PC-3 (cell line): ENCODE measurements around the gene UNC5C. TPM values are rescaled to one million over a fixed set of nuclear protein-coding genes. Genes with fewer than 3 reads are reported as not detected.

Experiments used
- ATAC-seq: fragments of 200-7000 bp; cut with Tn5 transposase; 2 replicates; pipeline ENCODE4 v1.9.1; 2020; ENCODE audit warnings: mild to moderate bottlenecking, moderate library complexity
- BruUV-seq: library from RNA; stranded (reverse); fragments of 400-500 nt; replicated peaks from 2 replicates; lab custom pipeline; 2021; lab: Mats Ljungman, UMichigan
- CTCF ChIA-PET: fragments of 300-600 bp; sonication (Branson Sonifier 250); formaldehyde crosslinking; loops from one replicate; lab custom pipeline; 2022; ENCODE audit warnings: antibody characterized with exemption; lab: Charles Lee
- POLR2A ChIA-PET: fragments of 300-600 bp; sonication (Branson Sonifier 250); formaldehyde crosslinking; loops from one replicate; lab custom pipeline; 2022; ENCODE audit warnings: antibody characterized with exemption; ENCODE audit not compliant: unreplicated experiment; lab: Charles Lee
- DNase-seq: peaks from one replicate; pipeline ENCODE4 v3.0.0-alpha.2; 2015
- H2AFZ ChIP-seq: fragments of 300-600 bp; sonication (generic); 2 replicates; pipeline ENCODE4 v1.6.0; 2016; ENCODE audit warnings: antibody characterized with exemption, low read length
- H3F3A ChIP-seq: fragments of 300-600 bp; sonication (generic); one replicate; pipeline ENCODE4 v1.6.0; 2017; ENCODE audit warnings: antibody characterized with exemption, low read length, control low read depth, mild to moderate bottlenecking; ENCODE audit not compliant: unreplicated experiment
- H3K27ac ChIP-seq: fragments of 300-600 bp; sonication (generic); 2 replicates; pipeline ENCODE4 v1.5.1; 2016; ENCODE audit warnings: mild to moderate bottlenecking, low read length
- H3K27me3 ChIP-seq: fragments of 300-600 bp; sonication (generic); 2 replicates; pipeline ENCODE4 v1.6.1; 2016; ENCODE audit warnings: low read length, mixed read lengths
- H3K36me3 ChIP-seq: fragments of 300-600 bp; sonication (generic); 2 replicates; pipeline ENCODE4 v1.6.1; 2016; ENCODE audit warnings: low read depth, mixed run types, low read length, mixed read lengths
- H3K4me1 ChIP-seq: fragments of 300-600 bp; sonication (generic); 2 replicates; pipeline ENCODE4 v1.5.1; 2016; ENCODE audit warnings: low read length; ENCODE audit not compliant: insufficient read depth
- H3K4me2 ChIP-seq: fragments of 300-600 bp; sonication (generic); 2 replicates; pipeline ENCODE4 v1.6.0; 2016; ENCODE audit warnings: low read length
- H3K4me3 ChIP-seq: fragments of 300-600 bp; sonication (generic); 2 replicates; pipeline ENCODE4 v1.5.1; 2016; ENCODE audit warnings: mild to moderate bottlenecking, low read length, mixed read lengths
- H3K79me2 ChIP-seq: fragments of 300-600 bp; sonication (generic); 2 replicates; pipeline ENCODE4 v1.6.1; 2017; ENCODE audit warnings: low read length, mixed read lengths
- H3K9ac ChIP-seq: fragments of 300-600 bp; sonication (generic); 2 replicates; pipeline ENCODE4 v1.6.0; 2016; ENCODE audit warnings: mild to moderate bottlenecking, low read length
- H3K9me2 ChIP-seq: fragments of 300-600 bp; sonication (generic); replicated peaks from 2 replicates; pipeline ENCODE4 v1.6.1; 2016; ENCODE audit warnings: mixed run types, low read length, mixed read lengths
- H3K9me3 ChIP-seq: fragments of 300-600 bp; sonication (generic); 2 replicates; pipeline ENCODE4 v1.6.1; 2016; ENCODE audit warnings: low read length, mixed read lengths
- H4K20me1 ChIP-seq: fragments of 300-600 bp; sonication (generic); 2 replicates; pipeline ENCODE4 v1.6.1; 2016; ENCODE audit warnings: low read length, mixed read lengths
- CTCF ChIP-seq: fragments of 300-600 bp; sonication (generic); conservative IDR thresholded peaks from 2 replicates; pipeline ENCODE4 v1.5.1; 2017; ENCODE audit warnings: antibody characterized with exemption, low read depth, mild to moderate bottlenecking, low read length
- EZH2 ChIP-seq: fragments of 300-600 bp; sonication (generic); IDR thresholded peaks from one replicate; pipeline ENCODE4 v1.6.1; 2017; ENCODE audit warnings: antibody characterized with exemption, mild to moderate bottlenecking, low read length; ENCODE audit not compliant: unreplicated experiment
- EZH2phosphoT487 ChIP-seq: fragments of 300-600 bp; sonication (generic); IDR thresholded peaks from 2 replicates; pipeline ENCODE4 v1.6.1; 2018; ENCODE audit warnings: mild to moderate bottlenecking, antibody characterized with exemption, low read length, borderline replicate concordance
- intact Hi-C: fragments of 100-400 bp; cut with micrococcal nuclease; formaldehyde crosslinking; loops from 2 replicates; pipeline ENCODE4 v1.9.0; 2023
- total RNA-seq: library from RNA; depleted of rRNA; stranded (reverse); fragments of >200 nt; gene quantifications from 2 replicates; pipeline ENCODE4 v1.2.3, GENCODE V29; 2014

The UNC5C gene
- total RNA-seq, 1 experiment from 2014 or later, result not detected

- H3K9me2 ChIP-seq, result no peaks in the 10 kb centered on the region
- H3F3A ChIP-seq, result no peaks in the 10 kb centered on the region
- ChIA-PET POLR2A (no interaction called here), CTCF (no interaction called here)
- TF ChIP-seq EZH2phosphoT487, result no peak
- no peak for TF ChIP-seq CTCF
- no peak for TF ChIP-seq EZH2
- ATAC-seq, result no peak
- no peak overlapping the region for H3K27ac ChIP-seq
- H3K36me3 ChIP-seq, result no peaks in the 10 kb centered on the region
- H3K4me2 ChIP-seq, result peak overlapping the region; percentile 95
- no TSS peak for BruUV-seq
- intact Hi-C loops, result no loop called here
- H3K79me2 ChIP-seq, result no peaks in the 10 kb centered on the region
- H3K9ac ChIP-seq, result no peak overlapping the region
- peaks cover 4% of the 10 kb centered on the region for H3K4me1 ChIP-seq
- no peak for DNase-seq
- no peaks in the 10 kb centered on the region for H3K9me3 ChIP-seq
- peak overlapping the region; percentile 73 for H3K4me3 ChIP-seq
- H2AFZ ChIP-seq, result peak overlapping the region; percentile 72
- H4K20me1 ChIP-seq, result no peaks in the 10 kb centered on the region
- H3K27me3 ChIP-seq, result peaks cover 47% of the 10 kb centered on the region
Measured at GRCh38 chr4:95550115-95550987, 1.6 kb upstream of the UNC5C start.

- Histone ChIP-seq H4K20me1 (no peaks in the 10 kb centered on the region), H3K4me3 (peak overlapping the region; percentile 73), H3F3A (no peaks in the 10 kb centered on the region), H3K79me2 (no peaks in the 10 kb centered on the region), H2AFZ (peak overlapping the region; percentile 72), H3K4me2 (peak overlapping the region; percentile 95), H3K27me3 (peaks cover 47% of the 10 kb centered on the region), H3K9ac (no peak overlapping the region), H3K4me1 (peaks cover 4% of the 10 kb centered on the region), H3K9me3 (no peaks in the 10 kb centered on the region), H3K9me2 (no peaks in the 10 kb centered on the region), H3K27ac (no peak overlapping the region), H3K36me3 (no peaks in the 10 kb centered on the region)
- no peak for DNase-seq
- intact Hi-C loops, result loop anchor here (10.0 kb wide), 2 partner anchors 385 to 805 kb away; no protein-coding TSS in a partner anchor
- ChIA-PET POLR2A (no interaction called here), CTCF (no interaction called here)
- TF ChIP-seq CTCF, result no peak
- TF ChIP-seq EZH2, result no peak
- no peak for TF ChIP-seq EZH2phosphoT487
- peak; percentile 52 for ATAC-seq
- BruUV-seq, result no TSS peak
Measured at GRCh38 chr4:95549246-95550114, 707 bp upstream of the UNC5C start.
